Naive thymus-derived CD4-positive, alpha-beta T cell (primary cell): ENCODE data around the gene ARSD. TPM values are rescaled to one million over a fixed set of nuclear protein-coding genes. Genes with fewer than 3 reads are reported as not detected.
"Not testable (repeated sequence)": the region's sequence is repeated elsewhere in the genome, so short reads cannot be mapped to it uniquely, and the experiment has no call there.

ENCODE experiments used
- ATAC-seq: fragments of 150-1000 bp; cut with Tn5 transposase; 2 replicates; pipeline ENCODE4 v1.10.0; 2021; ENCODE audit warnings: mild to moderate bottlenecking, moderate library complexity
- CTCF ChIA-PET: fragments of 350-600 bp; sonication (Branson Sonifier 250); formaldehyde crosslinking; loops from one replicate; lab custom pipeline; 2021; ENCODE audit warnings: antibody characterized with exemption; lab: Charles Lee
- POLR2A ChIA-PET: fragments of 350-600 bp; sonication (Branson Sonifier 250); formaldehyde crosslinking; loops from one replicate; lab custom pipeline; 2021; ENCODE audit warnings: antibody characterized with exemption, inconsistent platforms; lab: Charles Lee
- DNase-seq, 9 donors: peaks; one replicate each; pipeline versions ENCODE4 v3.0.0 to v3.0.0-alpha.2; 2020 to 2022; ENCODE audit warnings: mixed read lengths in 1 of 9
- H3K27ac ChIP-seq: one replicate; pipeline ENCODE4 v1.7.0; 2013; ENCODE audit warnings: mild to moderate bottlenecking, low read depth, low read length, moderate library complexity
- H3K27me3 ChIP-seq, 2 donors: one replicate each; pipeline ENCODE4 v1.7.0; 2013; ENCODE audit warnings: low read length in 2 of 2, mild to moderate bottlenecking in 2 of 2, moderate library complexity in 2 of 2; ENCODE audit not compliant: control insufficient read depth in 2 of 2, insufficient read depth in 2 of 2
- H3K36me3 ChIP-seq, 3 experiments: 1 replicate in 2 of 3; 2 replicates in 1 of 3; pipeline ENCODE4 v1.7.0; 2013; ENCODE audit warnings: low read length in 3 of 3, mild to moderate bottlenecking in 3 of 3, moderate library complexity in 1 of 3; ENCODE audit not compliant: insufficient read depth in 3 of 3, control insufficient read depth in 2 of 3
- H3K4me1 ChIP-seq, 2 donors: one replicate each; pipeline ENCODE4 v1.7.0; 2013; ENCODE audit warnings: low read length in 2 of 2, mild to moderate bottlenecking in 2 of 2, moderate library complexity in 1 of 2; ENCODE audit not compliant: control insufficient read depth in 2 of 2, insufficient read depth in 2 of 2
- H3K4me3 ChIP-seq: 2 replicates; pipeline ENCODE4 v1.7.0; 2013; ENCODE audit warnings: mild to moderate bottlenecking, low read length
- H3K9me3 ChIP-seq, 3 experiments: 1 replicate in 2 of 3; 2 replicates in 1 of 3; pipeline ENCODE4 v1.7.0; 2013; ENCODE audit warnings: low read length in 3 of 3; ENCODE audit not compliant: control insufficient read depth in 2 of 3
- H3K27ac Mint-ChIP-seq, 9 donors: one replicate each; pipeline ENCODE4 v1.8.0; 2020 to 2022; ENCODE audit warnings: mixed read lengths in 9 of 9, mild to moderate bottlenecking in 8 of 9, moderate library complexity in 5 of 9, inconsistent platforms in 2 of 9
- H3K27me3 Mint-ChIP-seq, 5 donors: one replicate each; pipeline ENCODE4 v1.8.0; 2021 to 2022; ENCODE audit warnings: mixed read lengths in 5 of 5, mild to moderate bottlenecking in 1 of 5
- H3K36me3 Mint-ChIP-seq, 5 donors: one replicate each; pipeline ENCODE4 v1.8.0; 2020 to 2022; ENCODE audit warnings: mixed read lengths in 5 of 5, mild to moderate bottlenecking in 3 of 5, inconsistent platforms in 1 of 5
- H3K4me1 Mint-ChIP-seq, 7 donors: one replicate each; pipeline ENCODE4 v1.8.0; 2020 to 2022; ENCODE audit warnings: mixed read lengths in 7 of 7, mild to moderate bottlenecking in 3 of 7, inconsistent platforms in 1 of 7
- H3K4me3 Mint-ChIP-seq, 10 donors: one replicate each; pipeline ENCODE4 v1.8.0; 2020 to 2022; ENCODE audit warnings: mild to moderate bottlenecking in 10 of 10, mixed read lengths in 10 of 10, moderate library complexity in 6 of 10, inconsistent platforms in 2 of 10
- H3K9me3 Mint-ChIP-seq, 11 donors: one replicate each; pipeline ENCODE4 v1.8.0; 2020 to 2022; ENCODE audit warnings: mixed read lengths in 11 of 11, mild to moderate bottlenecking in 4 of 11, inconsistent platforms in 1 of 11, moderate library complexity in 1 of 11
- intact Hi-C, 2 donors: fragments of 100-400 bp; cut with micrococcal nuclease; formaldehyde crosslinking; loops; one replicate each; pipeline ENCODE4 v1.15.1; 2023
- polyA plus RNA-seq, 2 donors: library from polyadenylated mRNA; unstranded; fragments of 300-500 nt; fragmentation: Illumina TruSeq; gene quantifications; one replicate each; pipeline ENCODE4 v1.2.3, GENCODE V29; 2021
- total RNA-seq, 6 experiments: library from RNA in 5 of 6; stranded (reverse) in 5 of 6; gene quantifications; 1 replicate in 5 of 6; 2 replicates in 1 of 6; pipeline ENCODE4 v1.2.3 and lab custom pipeline; 2021 to 2026

The ARSD gene
- total and polyA plus RNA-seq, 7 experiments from 2014 or later: 0.97 to 8.9 (median 2.0) TPM

DNA sequence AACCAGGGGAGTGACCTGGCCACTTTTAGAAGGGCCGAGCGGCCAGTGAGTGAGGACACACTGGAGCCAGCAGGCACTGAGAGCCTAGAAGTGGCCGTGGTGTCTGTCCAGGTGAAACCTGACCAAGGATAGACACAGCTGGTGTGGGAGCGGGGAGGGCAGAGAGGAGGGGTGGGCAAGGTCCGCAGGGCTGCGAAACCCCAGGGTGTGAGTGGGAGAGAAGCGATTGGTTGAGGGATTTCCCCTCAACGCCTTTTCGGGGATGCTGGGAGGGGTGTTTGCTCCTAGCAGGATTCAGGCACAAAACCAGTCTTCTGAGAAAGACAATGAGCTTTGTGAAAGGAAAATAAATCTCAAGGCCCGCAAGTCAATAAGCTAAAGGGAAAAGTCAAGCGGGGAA, 33.2 kb upstream of the ARSD start:
- no peaks in the 10 kb centered on the region for H3K4me1 Mint-ChIP-seq
- no peak overlapping the region for H3K4me3 Mint-ChIP-seq
- no peak overlapping the region for H3K27ac ChIP-seq
- H3K27me3 Mint-ChIP-seq: peaks cover 0 to 7% (median 0%) of the 10 kb centered on the region in 5 donors
- H3K9me3 Mint-ChIP-seq: peaks cover 0 to 2% (median 0%) of the 10 kb centered on the region in 11 donors
- CTCF ChIA-PET: no interaction called here
- H3K27ac Mint-ChIP-seq: no peak overlapping the region
- no peaks in the 10 kb centered on the region for H3K27me3 ChIP-seq
- H3K9me3 ChIP-seq: no peaks in the 10 kb centered on the region
- no peak for DNase-seq
- intact Hi-C loops: no loop called here
- POLR2A ChIA-PET: no interaction called here
- H3K36me3 ChIP-seq: no peaks in the 10 kb centered on the region
- H3K4me3 ChIP-seq: no peak overlapping the region
- H3K4me1 ChIP-seq: no peaks in the 10 kb centered on the region
- no peaks in the 10 kb centered on the region for H3K36me3 Mint-ChIP-seq
- ATAC-seq: no peak

DNA sequence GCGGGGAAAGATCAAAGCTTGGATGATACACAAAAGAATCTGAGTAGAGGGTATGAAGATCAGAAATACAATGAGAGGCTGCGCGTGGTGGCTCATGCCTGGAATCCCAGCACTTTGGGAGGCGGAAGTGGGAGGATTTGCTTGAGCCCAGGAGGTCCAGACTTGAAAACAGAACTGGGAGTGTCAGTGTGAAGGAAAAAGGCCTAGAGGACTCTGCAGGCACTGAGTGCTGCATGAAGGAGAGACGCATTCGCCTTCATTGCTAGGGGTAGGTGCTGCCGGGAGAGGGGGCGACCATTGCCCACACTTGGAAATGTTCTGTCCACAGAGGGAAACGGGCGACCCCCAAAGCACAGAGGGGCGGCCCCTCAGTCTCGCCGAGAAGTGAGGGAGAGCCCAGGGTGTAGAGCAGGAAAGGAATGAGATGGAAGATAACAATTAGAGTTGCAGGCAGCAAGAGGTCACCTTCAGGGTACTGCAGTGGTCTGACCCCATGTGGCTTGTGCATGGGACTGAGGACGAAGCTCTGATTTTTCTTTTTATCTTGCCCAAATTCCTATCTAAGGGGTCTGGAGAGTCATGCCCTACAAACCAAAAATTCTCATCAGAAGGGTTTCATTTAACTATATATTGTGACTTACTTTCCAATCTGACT, 31.8 kb upstream of the ARSD start:
- peaks cover 0 to 10% (median 0%) of the 10 kb centered on the region in 5 donors for H3K27me3 Mint-ChIP-seq
- no peaks in the 10 kb centered on the region for H3K4me1 Mint-ChIP-seq
- intact Hi-C loops: no loop called here
- peaks cover 0 to 2% (median 0%) of the 10 kb centered on the region in 11 donors for H3K9me3 Mint-ChIP-seq
- no peak for ATAC-seq
- no peaks in the 10 kb centered on the region for H3K36me3 Mint-ChIP-seq
- H3K27ac Mint-ChIP-seq: no peak overlapping the region
- no peak overlapping the region for H3K4me3 Mint-ChIP-seq
- POLR2A ChIA-PET: no interaction called here
- CTCF ChIA-PET: no interaction called here
- H3K4me3 ChIP-seq: no peak overlapping the region
- no peaks in the 10 kb centered on the region for H3K9me3 ChIP-seq
- DNase-seq: no peak
- no peaks in the 10 kb centered on the region for H3K4me1 ChIP-seq
- H3K27ac ChIP-seq: no peak overlapping the region
- no peaks in the 10 kb centered on the region for H3K36me3 ChIP-seq
- H3K27me3 ChIP-seq: no peaks in the 10 kb centered on the region

DNA sequence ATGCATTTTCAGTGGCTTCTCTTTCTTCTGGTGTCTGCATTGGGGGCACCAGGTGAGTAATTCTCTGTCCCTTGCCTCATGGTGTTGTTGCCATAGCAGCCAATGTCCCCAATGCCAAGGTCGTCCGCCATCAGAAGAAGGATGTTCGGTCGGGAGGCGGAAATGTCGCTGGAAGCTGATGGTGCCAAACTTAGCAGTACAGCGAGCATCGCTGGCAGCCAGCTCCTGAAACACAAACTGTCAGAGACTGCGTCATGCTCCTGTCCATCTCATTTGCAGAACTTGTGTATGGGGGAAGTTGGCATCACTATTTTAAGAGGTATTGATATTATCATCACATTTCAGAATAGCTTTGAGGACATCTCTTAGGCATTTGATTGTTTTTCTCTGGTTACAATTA, 29.1 kb upstream of the ARSD start:
- Histone ChIP-seq H3K4me3 (no peak overlapping the region), H3K27me3 (no peaks in the 10 kb centered on the region), H3K9me3 (no peaks in the 10 kb centered on the region), H3K36me3 (no peaks in the 10 kb centered on the region), H3K4me1 (no peaks in the 10 kb centered on the region), H3K27ac (no peak overlapping the region)
- DNase-seq: no peak
- H3K4me1 Mint-ChIP-seq: no peaks in the 10 kb centered on the region
- H3K9me3 Mint-ChIP-seq: peaks cover 0 to 5% (median 0%) of the 10 kb centered on the region in 11 donors
- no peak overlapping the region for H3K4me3 Mint-ChIP-seq
- ChIA-PET CTCF (no interaction called here), POLR2A (no interaction called here)
- intact Hi-C loops: no loop called here
- H3K27me3 Mint-ChIP-seq: peaks cover 0 to 15% (median 0%) of the 10 kb centered on the region in 5 donors
- no peak overlapping the region for H3K27ac Mint-ChIP-seq
- no peaks in the 10 kb centered on the region for H3K36me3 Mint-ChIP-seq
- ATAC-seq: no peak

DNA sequence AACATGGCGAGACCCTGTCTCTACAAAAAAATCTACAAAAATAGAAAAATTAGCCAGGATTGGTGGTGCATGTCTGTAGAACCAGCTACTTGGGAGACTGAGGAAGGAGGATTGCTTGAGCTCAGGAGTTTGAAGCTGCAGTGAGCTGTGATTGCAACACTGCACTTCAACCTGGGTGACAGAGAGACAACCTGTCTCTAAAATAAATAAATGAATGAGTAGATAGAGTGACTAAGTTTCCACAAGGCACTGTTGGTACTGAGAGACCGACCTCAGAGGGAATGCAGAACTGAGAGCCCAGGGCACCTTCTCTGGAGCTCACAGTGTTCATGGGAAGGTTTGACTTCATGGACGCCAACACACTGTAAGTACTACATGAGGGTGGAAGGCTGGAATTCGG, 26.7 kb upstream of the ARSD start:
- no peak overlapping the region for H3K4me3 Mint-ChIP-seq
- ChIA-PET POLR2A (no interaction called here), CTCF (no interaction called here)
- H3K9me3 Mint-ChIP-seq: peaks cover 0 to 5% (median 0%) of the 10 kb centered on the region in 11 donors
- Histone ChIP-seq H3K9me3 (no peaks in the 10 kb centered on the region), H3K4me3 (no peak overlapping the region), H3K27ac (no peak overlapping the region), H3K36me3 (no peaks in the 10 kb centered on the region), H3K4me1 (no peaks in the 10 kb centered on the region), H3K27me3 (no peaks in the 10 kb centered on the region)
- DNase-seq (no peak), ATAC-seq (no peak)
- H3K27ac Mint-ChIP-seq: no peak overlapping the region
- H3K36me3 Mint-ChIP-seq: no peaks in the 10 kb centered on the region
- intact Hi-C loops: no loop called here
- H3K4me1 Mint-ChIP-seq: no peaks in the 10 kb centered on the region
- H3K27me3 Mint-ChIP-seq: peaks cover 0 to 15% (median 0%) of the 10 kb centered on the region in 5 donors

DNA sequence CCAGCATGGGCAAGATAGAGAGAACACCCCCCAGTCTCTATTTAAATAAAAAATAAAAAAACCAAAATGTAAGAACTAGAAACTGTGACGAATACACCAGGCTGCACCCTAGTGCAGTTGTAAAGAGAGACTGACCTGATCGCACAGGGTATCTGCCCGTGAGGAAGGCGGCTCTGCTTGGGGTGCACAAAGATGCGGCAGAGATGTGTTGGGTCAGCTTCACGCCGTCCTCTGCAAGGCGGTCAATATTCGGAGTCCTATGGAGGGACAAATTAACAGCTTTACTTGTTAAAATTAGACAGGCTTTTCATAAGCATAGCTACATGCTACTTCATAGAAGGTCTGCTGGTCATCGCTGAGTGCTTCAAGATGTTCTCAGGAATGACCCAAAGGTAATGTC, 26.1 kb upstream of the ARSD start:
- Mint-ChIP-seq H3K4me1 (no peaks in the 10 kb centered on the region), H3K4me3 (no peak overlapping the region), H3K36me3 (no peaks in the 10 kb centered on the region), H3K9me3 (peaks cover 0 to 5% (median 0%) of the 10 kb centered on the region in 11 donors), H3K27me3 (peaks cover 0 to 11% (median 0%) of the 10 kb centered on the region in 5 donors), H3K27ac (no peak overlapping the region)
- CTCF ChIA-PET: no interaction called here
- H3K36me3 ChIP-seq: no peaks in the 10 kb centered on the region
- H3K4me3 ChIP-seq: no peak overlapping the region
- no peaks in the 10 kb centered on the region for H3K27me3 ChIP-seq
- no peaks in the 10 kb centered on the region for H3K9me3 ChIP-seq
- intact Hi-C loops: no loop called here
- ATAC-seq (no peak), DNase-seq (no peak)
- H3K27ac ChIP-seq: no peak overlapping the region
- POLR2A ChIA-PET: no interaction called here
- H3K4me1 ChIP-seq: no peaks in the 10 kb centered on the region

DNA sequence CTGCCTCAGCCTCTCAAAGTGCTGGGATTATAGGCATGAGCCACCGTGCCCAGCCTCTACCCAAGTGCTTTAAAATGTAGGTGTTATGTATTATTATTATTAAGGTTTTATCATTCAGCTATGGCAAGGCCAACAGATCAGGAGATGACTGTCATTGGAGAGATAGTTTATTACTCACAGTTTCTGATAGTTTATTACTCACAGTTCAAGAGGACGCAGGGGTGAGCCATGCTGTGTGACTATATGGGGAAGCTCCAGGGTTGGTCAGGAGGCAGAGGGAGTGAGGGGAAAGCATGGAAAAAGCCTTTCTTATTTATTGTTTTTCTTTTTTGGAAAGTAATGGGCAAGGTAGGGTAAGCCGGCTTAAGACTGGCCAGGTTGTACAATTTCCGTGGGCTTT, 25.4 kb upstream of the ARSD start:
- H3K9me3 Mint-ChIP-seq: peaks cover 0 to 5% (median 0%) of the 10 kb centered on the region in 11 donors
- ChIA-PET CTCF (no interaction called here), POLR2A (no interaction called here)
- H3K4me3 Mint-ChIP-seq: no peak overlapping the region
- Histone ChIP-seq H3K9me3 (no peaks in the 10 kb centered on the region), H3K4me3 (no peak overlapping the region), H3K36me3 (no peaks in the 10 kb centered on the region), H3K27me3 (no peaks in the 10 kb centered on the region), H3K4me1 (no peaks in the 10 kb centered on the region), H3K27ac (no peak overlapping the region)
- H3K27ac Mint-ChIP-seq: no peak overlapping the region
- DNase-seq: no peak
- ATAC-seq: no peak
- no peaks in the 10 kb centered on the region for H3K36me3 Mint-ChIP-seq
- intact Hi-C loops: no loop called here
- H3K4me1 Mint-ChIP-seq: no peaks in the 10 kb centered on the region
- H3K27me3 Mint-ChIP-seq: peaks cover 0 to 8% (median 0%) of the 10 kb centered on the region in 5 donors

DNA sequence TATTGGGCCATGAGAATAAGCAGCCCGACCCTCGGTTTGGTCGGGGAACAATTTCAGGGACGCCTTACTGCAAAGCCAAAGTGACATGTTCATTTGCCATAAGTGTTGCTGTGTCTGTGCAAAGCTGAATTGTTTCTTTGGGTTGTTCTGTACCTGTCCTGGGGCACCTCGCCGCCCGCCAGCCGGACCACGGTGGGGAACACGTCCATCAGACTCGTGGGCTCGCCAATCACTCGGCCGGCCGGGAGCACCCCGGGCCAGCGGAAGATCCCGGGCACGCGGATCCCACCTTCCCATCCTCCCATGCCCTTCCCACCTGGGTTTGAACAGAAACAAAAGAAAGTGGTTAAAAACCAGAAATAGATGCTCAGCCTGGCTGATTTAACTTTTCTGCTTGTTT, 8.8 kb upstream of the ARSD start:
- POLR2A ChIA-PET, ATAC-seq, H3K4me1 Mint-ChIP-seq, DNase-seq, H3K9me3 ChIP-seq, intact Hi-C loops, H3K27ac ChIP-seq, H3K9me3 Mint-ChIP-seq, H3K4me1 ChIP-seq, H3K27me3 ChIP-seq, H3K27me3 Mint-ChIP-seq, H3K36me3 Mint-ChIP-seq, H3K4me3 Mint-ChIP-seq, H3K27ac Mint-ChIP-seq, CTCF ChIA-PET, H3K4me3 ChIP-seq, H3K36me3 ChIP-seq: not testable (repeated sequence)
